COLO668 (cell line): ENCODE data around the gene SMYD5.
"Not testable (repeated sequence)": the region's sequence is repeated elsewhere in the genome, so short reads cannot be mapped to it uniquely, and the experiment has no call there.

ENCODE experiments used
- DNase-seq: peaks from one replicate; lab custom pipeline; 2025; ENCODE audit not compliant: unreplicated experiment; lab: John Stamatoyannopoulos, UW

SMYD5 gene

GRCh38 chr2:73214120-73215035 is at the start of gene SMYD5:
Gene SMYD5, plus strand, starts transcription at chr2:73214245. Its CDS starts 22 bp downstream, at chr2:73214267.
- DNase-seq, result peak; percentile 85

- DNase-seq, result not testable (repeated sequence)
Observed at GRCh38 chr2:73165978-73166377, 48.1 kb upstream of the SMYD5 start.

GRCh38 chr2:73166813-73167212 is 47.2 kb upstream of the SMYD5 start:
- DNase-seq, result not testable (repeated sequence)

DNA sequence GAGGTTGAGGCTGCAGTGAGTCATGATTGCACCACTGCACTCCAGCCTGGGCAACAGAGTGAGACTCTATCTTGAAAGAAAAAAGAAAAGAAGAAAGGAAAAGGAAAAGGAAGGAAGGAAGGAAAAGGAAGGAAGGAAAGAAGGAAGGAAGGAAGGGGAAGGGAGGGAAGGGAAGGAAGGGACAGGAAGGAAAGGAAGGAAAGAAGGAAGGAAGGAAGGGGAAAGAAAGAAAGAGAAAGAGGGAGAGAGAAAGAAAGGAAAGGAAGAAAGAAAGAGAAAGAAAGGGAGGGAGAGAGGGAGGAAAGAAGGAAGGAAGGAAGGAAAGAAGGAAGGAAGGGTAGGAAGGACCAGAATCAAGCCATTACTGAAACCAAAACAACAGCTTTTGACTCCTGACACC is 45.7 kb upstream of the SMYD5 start:
- DNase-seq, result not testable (repeated sequence)

DNA sequence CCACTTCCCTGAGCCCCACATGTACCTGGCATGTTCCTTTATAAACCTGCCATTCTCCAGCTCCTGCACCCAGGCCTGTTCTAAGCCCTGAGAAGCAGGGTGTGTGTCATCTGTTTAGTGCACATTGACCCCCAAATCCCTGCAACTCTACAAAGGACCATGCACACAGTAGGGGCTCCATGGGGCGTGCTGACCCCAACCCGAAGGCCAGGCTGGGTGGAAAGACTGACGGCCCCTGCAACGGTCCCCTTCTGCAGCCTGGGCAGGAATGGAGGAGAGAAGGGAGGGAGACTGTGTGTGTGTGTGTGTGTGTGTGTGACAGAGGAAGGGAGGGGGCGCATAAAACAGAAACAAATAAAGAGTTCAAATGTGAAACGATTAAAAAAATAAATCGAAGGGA is 43.7 kb upstream of the SMYD5 start:
- DNase-seq, result not testable (repeated sequence)

DNA sequence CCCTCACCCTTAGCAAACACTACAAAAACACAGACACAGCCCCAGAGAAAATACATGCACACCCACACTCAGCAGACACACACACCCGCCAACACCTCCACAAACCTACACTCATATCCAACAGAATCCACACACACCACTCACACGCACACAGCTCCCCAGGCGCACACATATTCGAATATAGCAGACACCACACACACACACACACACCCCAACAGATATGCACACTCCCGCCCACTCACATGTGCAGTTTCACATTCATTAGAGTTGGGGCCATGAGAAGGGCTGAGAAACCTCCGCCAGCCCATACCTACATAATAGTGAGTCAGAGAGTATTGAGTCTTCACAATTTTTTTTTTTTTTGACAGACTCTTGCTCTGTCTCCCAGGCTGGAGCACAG is 41.1 kb upstream of the SMYD5 start:
- DNase-seq, result no peak

DNA sequence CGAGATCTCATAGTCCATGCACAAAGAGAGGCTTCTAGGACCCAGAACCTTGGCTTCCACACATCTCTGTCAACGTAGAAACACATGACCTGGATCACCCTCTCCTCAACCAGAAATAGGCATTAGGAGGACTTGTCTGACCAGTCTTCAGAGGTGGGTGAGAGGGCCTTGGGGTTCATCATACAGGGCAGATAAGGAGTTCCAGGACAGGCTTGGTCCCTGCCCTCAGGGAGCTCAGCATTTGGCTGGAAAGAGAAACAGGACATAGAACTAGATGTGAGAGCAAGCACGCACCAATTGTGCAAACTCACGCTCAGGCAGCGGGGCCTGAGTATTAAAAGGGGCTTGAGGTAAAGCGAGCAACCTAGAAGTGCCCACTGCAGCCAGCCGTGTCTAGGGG is 40.3 kb upstream of the SMYD5 start:
- no peak for DNase-seq

GRCh38 chr2:73174244-73174643 is 39.8 kb upstream of the SMYD5 start:
- no peak for DNase-seq

- no peak for DNase-seq
Observed at GRCh38 chr2:73174941-73175662, 38.9 kb upstream of the SMYD5 start.

GRCh38 chr2:73175663-73176204 is 38.3 kb upstream of the SMYD5 start:
- peak; percentile 81 for DNase-seq

- DNase-seq, result peak; percentile 33
Observed at GRCh38 chr2:73176205-73176880, 37.7 kb upstream of the SMYD5 start.

DNA sequence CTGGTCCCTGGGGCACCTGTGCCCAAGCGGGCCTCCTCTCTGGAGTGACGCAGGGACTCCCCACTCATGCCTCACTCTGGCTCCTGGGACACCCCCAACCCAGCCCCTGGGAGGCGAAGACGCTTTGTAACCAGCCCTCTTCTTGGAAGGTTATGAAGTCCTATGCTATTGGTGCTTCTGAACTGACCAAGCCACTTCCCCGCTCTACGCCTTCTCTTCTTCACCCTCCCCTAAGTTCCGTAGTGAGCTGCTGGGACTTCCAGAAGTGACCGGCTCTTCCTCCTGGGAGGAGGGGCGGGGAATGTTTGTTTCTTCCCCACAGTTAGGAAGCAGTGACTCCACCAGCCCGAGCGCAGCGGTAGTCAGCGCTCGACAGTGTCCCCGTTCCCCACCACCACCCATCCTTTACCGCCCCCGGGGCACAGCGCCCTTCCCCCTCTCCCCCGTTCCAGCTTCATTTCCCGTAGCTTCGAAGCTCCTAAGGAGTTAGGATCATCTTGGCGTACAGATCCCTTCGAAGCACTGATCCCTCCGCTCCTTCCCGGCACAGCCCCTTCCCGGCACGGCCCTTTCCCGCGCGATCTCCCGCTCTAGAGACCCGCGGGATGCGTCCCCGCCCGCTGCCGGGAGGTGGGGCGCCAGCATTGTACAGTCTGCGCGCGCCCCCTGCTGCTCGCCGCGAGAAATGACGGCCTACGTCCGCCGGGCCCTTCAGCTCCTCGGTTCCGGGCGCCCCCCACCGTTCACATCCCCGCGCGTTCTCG is 37.0 kb upstream of the SMYD5 start:
- DNase-seq, result peak; percentile 90

GRCh38 chr2:73177645-73178255 is 36.3 kb upstream of the SMYD5 start:
- no peak for DNase-seq

- DNase-seq, result no peak
Observed at GRCh38 chr2:73185965-73186364, 28.1 kb upstream of the SMYD5 start.

- no peak for DNase-seq
Observed at GRCh38 chr2:73187549-73187948, 26.5 kb upstream of the SMYD5 start.

DNA sequence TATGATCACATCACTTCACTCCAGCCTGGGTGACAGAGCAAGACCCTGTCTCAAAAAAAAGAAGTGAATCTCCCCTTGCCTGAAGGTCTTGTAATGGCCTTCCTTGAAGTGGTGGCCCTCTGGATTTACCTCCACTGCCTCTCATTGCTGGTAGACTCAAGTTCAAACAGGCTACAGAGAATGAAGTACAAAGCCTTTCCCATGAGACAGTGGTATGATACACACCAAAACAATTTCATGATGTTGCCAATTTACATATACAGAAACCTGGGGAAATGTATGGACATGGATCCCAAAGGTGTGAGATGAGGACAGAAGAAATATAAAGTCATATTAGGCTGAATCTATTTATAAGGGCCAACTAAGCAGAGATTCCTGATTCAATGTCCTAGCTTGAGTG is 16.5 kb upstream of the SMYD5 start:
- DNase-seq, result no peak

DNA sequence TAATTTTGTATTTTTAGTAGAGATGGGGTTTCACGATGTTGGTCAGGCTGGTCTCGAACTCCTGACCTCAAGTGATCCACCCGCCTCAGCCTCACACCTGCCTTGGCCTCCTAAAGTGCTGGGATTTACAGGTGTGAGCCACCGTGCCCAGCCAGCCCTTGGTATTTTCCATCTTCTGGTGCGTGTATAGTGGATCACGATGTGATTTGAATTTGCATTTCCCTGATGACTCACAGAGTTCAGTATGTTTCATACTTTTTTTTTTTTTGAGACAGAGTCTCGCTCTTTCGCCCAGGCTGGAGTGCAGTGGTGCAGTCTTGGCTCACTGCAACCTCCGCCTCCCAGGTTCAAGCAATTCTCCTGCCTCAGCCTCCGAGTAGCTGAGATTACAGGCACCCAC is 13.8 kb upstream of the SMYD5 start:
- not testable (repeated sequence) for DNase-seq

DNA sequence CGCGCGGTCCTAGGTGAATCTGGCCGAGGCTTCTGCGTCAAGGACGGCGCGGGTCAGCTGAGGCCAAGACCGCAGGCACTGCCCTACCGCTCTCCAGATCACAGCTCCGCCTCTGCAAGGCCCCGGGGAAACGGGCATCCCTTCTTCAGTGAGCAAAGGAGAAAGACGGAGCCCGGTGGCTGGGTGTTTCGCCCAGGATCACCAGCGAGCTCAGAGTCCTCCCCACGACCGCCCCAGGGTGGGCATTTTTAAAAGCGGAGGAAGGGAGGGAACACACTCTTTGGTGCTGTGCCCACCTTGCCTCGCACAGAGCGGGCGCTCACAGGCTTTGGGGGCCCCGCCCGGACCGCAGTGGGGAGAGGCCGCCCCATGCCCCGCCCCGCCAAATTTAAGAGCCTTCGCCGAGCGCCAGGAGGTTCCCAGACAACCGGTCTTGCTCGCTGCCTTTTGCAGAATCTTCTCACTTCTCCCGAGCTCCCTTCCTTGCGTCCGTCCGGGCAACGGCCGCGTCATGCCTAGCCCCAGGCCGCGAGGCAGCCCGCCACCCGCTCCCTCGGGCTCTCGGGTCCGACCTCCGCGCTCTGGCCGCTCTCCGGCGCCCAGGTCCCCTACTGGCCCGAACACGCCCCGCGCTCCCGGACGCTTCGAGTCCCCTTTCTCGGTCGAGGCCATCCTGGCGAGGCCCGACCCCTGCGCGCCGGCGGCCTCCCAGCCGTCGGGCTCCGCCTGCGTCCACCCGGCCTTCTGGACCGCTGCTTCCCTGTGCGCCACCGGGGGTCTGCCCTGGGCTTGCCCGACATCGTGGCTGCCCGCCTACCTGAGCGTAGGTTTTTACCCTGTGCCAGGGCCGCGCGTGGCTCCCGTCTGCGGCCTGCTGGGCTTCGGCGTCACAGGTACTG is 11.6 kb upstream of the SMYD5 start, which contains the start of gene NOTO:
Gene NOTO (plus strand): TSS at position 419 of the 899 bp plus-strand sequence. CDS start 93 bp downstream, at position 512.
- peak; percentile 33 for DNase-seq
